ENCODE data around the gene NPEPL1.

- TF ChIP-seq EZH2 (IDR thresholded peaks at IDR 0.05; ENCODE audit: insufficient read depth, poor library complexity, severe bottlenecking) (no peak), EZH2phosphoT487 (IDR thresholded peaks at IDR 0.05; ENCODE audit: insufficient read depth, low read depth) (no peak)
Observed at GRCh38 chr20:58699623-58700107, 7.1 kb downstream of the NPEPL1 start.
